ENCODE data around the gene MBTPS1. TPM values are rescaled to one million over a fixed set of nuclear protein-coding genes. Genes with fewer than 3 reads are reported as not detected.

MBTPS1 gene
- total and polyA plus RNA-seq, 9 of the 15 experiments (the other 6 are each of a cell fraction or from before 2014, with no cell fraction given): 2.8 to 57.6 (median 43.8) TPM

DNA sequence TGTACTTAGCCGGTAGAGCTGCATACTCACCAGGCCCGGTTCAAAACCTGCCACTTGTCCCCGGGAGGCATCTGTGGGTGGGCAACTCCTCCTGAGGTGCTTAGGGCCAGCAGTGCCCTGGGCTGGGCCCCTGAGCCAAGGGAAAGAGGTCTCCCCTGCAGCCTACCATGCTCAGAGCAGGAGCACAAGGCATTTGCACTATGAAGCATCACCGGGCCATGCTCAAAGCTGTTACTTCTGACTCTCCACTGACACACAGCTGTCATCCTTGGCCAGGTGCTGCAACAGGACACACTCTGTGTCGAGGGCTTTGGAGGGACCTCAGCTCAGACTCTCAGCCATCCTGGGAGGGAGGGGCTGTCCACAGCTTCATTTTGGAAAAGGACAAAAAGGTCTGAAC, 111.4 kb downstream of the MBTPS1 start (continued):
- TF ChIP-seq, protein P1, sequence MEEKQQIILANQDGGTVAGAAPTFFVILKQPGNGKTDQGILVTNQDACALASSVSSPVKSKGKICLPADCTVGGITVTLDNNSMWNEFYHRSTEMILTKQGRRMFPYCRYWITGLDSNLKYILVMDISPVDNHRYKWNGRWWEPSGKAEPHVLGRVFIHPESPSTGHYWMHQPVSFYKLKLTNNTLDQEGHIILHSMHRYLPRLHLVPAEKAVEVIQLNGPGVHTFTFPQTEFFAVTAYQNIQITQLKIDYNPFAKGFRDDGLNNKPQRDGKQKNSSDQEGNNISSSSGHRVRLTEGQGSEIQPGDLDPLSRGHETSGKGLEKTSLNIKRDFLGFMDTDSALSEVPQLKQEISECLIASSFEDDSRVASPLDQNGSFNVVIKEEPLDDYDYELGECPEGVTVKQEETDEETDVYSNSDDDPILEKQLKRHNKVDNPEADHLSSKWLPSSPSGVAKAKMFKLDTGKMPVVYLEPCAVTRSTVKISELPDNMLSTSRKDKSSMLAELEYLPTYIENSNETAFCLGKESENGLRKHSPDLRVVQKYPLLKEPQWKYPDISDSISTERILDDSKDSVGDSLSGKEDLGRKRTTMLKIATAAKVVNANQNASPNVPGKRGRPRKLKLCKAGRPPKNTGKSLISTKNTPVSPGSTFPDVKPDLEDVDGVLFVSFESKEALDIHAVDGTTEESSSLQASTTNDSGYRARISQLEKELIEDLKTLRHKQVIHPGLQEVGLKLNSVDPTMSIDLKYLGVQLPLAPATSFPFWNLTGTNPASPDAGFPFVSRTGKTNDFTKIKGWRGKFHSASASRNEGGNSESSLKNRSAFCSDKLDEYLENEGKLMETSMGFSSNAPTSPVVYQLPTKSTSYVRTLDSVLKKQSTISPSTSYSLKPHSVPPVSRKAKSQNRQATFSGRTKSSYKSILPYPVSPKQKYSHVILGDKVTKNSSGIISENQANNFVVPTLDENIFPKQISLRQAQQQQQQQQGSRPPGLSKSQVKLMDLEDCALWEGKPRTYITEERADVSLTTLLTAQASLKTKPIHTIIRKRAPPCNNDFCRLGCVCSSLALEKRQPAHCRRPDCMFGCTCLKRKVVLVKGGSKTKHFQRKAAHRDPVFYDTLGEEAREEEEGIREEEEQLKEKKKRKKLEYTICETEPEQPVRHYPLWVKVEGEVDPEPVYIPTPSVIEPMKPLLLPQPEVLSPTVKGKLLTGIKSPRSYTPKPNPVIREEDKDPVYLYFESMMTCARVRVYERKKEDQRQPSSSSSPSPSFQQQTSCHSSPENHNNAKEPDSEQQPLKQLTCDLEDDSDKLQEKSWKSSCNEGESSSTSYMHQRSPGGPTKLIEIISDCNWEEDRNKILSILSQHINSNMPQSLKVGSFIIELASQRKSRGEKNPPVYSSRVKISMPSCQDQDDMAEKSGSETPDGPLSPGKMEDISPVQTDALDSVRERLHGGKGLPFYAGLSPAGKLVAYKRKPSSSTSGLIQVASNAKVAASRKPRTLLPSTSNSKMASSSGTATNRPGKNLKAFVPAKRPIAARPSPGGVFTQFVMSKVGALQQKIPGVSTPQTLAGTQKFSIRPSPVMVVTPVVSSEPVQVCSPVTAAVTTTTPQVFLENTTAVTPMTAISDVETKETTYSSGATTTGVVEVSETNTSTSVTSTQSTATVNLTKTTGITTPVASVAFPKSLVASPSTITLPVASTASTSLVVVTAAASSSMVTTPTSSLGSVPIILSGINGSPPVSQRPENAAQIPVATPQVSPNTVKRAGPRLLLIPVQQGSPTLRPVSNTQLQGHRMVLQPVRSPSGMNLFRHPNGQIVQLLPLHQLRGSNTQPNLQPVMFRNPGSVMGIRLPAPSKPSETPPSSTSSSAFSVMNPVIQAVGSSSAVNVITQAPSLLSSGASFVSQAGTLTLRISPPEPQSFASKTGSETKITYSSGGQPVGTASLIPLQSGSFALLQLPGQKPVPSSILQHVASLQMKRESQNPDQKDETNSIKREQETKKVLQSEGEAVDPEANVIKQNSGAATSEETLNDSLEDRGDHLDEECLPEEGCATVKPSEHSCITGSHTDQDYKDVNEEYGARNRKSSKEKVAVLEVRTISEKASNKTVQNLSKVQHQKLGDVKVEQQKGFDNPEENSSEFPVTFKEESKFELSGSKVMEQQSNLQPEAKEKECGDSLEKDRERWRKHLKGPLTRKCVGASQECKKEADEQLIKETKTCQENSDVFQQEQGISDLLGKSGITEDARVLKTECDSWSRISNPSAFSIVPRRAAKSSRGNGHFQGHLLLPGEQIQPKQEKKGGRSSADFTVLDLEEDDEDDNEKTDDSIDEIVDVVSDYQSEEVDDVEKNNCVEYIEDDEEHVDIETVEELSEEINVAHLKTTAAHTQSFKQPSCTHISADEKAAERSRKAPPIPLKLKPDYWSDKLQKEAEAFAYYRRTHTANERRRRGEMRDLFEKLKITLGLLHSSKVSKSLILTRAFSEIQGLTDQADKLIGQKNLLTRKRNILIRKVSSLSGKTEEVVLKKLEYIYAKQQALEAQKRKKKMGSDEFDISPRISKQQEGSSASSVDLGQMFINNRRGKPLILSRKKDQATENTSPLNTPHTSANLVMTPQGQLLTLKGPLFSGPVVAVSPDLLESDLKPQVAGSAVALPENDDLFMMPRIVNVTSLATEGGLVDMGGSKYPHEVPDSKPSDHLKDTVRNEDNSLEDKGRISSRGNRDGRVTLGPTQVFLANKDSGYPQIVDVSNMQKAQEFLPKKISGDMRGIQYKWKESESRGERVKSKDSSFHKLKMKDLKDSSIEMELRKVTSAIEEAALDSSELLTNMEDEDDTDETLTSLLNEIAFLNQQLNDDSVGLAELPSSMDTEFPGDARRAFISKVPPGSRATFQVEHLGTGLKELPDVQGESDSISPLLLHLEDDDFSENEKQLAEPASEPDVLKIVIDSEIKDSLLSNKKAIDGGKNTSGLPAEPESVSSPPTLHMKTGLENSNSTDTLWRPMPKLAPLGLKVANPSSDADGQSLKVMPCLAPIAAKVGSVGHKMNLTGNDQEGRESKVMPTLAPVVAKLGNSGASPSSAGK (IDR thresholded peaks at IDR 0.05): no peak
- TF ChIP-seq JUN (IDR thresholded peaks at IDR 0.05; ENCODE audit: borderline replicate concordance, low read depth, low read length): no peak
- no peak for TF ChIP-seq JUN (CRISPR knock-in tag; IDR thresholded peaks at IDR 0.05; ENCODE audit: borderline replicate concordance)
- TF ChIP-seq ZNF717 (CRISPR knock-in tag; IDR thresholded peaks at IDR 0.05): no peak
- TF ChIP-seq RB1 (IDR thresholded peaks at IDR 0.05; ENCODE audit: low read depth): no peak
- no peak for TF ChIP-seq GTF2F1 (IDR thresholded peaks at IDR 0.05; ENCODE audit: low read depth, low read length)
- no peak for TF ChIP-seq BRF1 (IDR thresholded peaks at IDR 0.05; ENCODE audit: borderline replicate concordance, extremely low read depth, insufficient read length)
